Common myeloid progenitor, CD34-positive (primary cell): ENCODE data around the gene PDE7B.

Experiments
- CTCF ChIA-PET: fragments of 350-600 bp; sonication (Branson Sonifier 250); formaldehyde crosslinking; loops from one replicate; lab custom pipeline; 2021; ENCODE audit warnings: antibody characterized with exemption; lab: Charles Lee
- POLR2A ChIA-PET: fragments of 350-600 bp; sonication (Branson Sonifier 250); formaldehyde crosslinking; loops from one replicate; lab custom pipeline; 2021; ENCODE audit warnings: antibody characterized with exemption; lab: Charles Lee
- DNase-seq, 3 donors: peaks; one replicate each; pipeline versions ENCODE4 v3.0.0 to v3.0.0-alpha.2; 2013
- H3K27ac ChIP-seq, 2 experiments: 1 replicate in 1 of 2; 2 replicates in 1 of 2; pipeline ENCODE4 v1.7.0; 2013; ENCODE audit warnings: inconsistent platforms in 2 of 2, low read length in 2 of 2, mild to moderate bottlenecking in 2 of 2, low read depth in 1 of 2, moderate library complexity in 1 of 2; ENCODE audit not compliant: severe bottlenecking in 2 of 2, insufficient read depth in 1 of 2, poor library complexity in 1 of 2
- H3K27me3 ChIP-seq, 5 experiments: replicated peaks in 2 of 5; 1 replicate in 3 of 5; 2 replicates in 2 of 5; pipeline versions ENCODE4 v1.6.1 to v1.7.0; 2013; ENCODE audit warnings: low read length in 4 of 5, mild to moderate bottlenecking in 2 of 5, moderate library complexity in 2 of 5, inconsistent platforms in 1 of 5; ENCODE audit not compliant: insufficient read depth in 5 of 5, control insufficient read depth in 4 of 5
- H3K36me3 ChIP-seq, 4 experiments: 1 replicate in 2 of 4; 2 replicates in 2 of 4; pipeline versions ENCODE4 v1.6.1 to v1.7.0; 2013; ENCODE audit warnings: low read length in 3 of 4, control low read depth in 1 of 4, mild to moderate bottlenecking in 1 of 4; ENCODE audit not compliant: control insufficient read depth in 4 of 4, insufficient read depth in 4 of 4
- H3K4me1 ChIP-seq, 4 experiments: 1 replicate in 3 of 4; 2 replicates in 1 of 4; pipeline versions ENCODE4 v1.6.1 to v1.7.1; 2013; ENCODE audit warnings: low read length in 3 of 4, mild to moderate bottlenecking in 3 of 4, control low read depth in 1 of 4, inconsistent platforms in 1 of 4, moderate library complexity in 1 of 4; ENCODE audit not compliant: control insufficient read depth in 4 of 4, insufficient read depth in 4 of 4; ENCODE audit errors: control extremely low read depth in 1 of 4
- H3K4me3 ChIP-seq, 7 experiments: 1 replicate in 4 of 7; 2 replicates in 3 of 7; pipeline versions ENCODE4 v1.5.1 to v1.7.0; 2013; ENCODE audit warnings: mild to moderate bottlenecking in 7 of 7, low read length in 6 of 7, moderate library complexity in 6 of 7, inconsistent platforms in 2 of 7, low read depth in 2 of 7, control low read depth in 1 of 7; ENCODE audit not compliant: insufficient read depth in 4 of 7, control insufficient read depth in 1 of 7; ENCODE audit errors: extremely low read depth in 1 of 7
- H3K9me3 ChIP-seq, 5 experiments: 1 replicate in 4 of 5; 2 replicates in 1 of 5; pipeline versions ENCODE4 v1.6.1 to v1.7.1; 2013; ENCODE audit warnings: low read length in 4 of 5, mild to moderate bottlenecking in 2 of 5, inconsistent platforms in 1 of 5, low read depth in 1 of 5, moderate library complexity in 1 of 5; ENCODE audit not compliant: control insufficient read depth in 4 of 5, insufficient read depth in 2 of 5; ENCODE audit errors: control extremely low read depth in 1 of 5
- WGBS: methylation state at CpG from one replicate; pipeline ENCODE4 v1.1.5; 2013; ENCODE audit not compliant: insufficient coverage; 5-methylcytosine and 5-hydroxymethylcytosine counted together

PDE7B gene

GRCh38 chr6:135828021-135828420 is 23.5 kb upstream of the PDE7B start:
- no peaks in the 10 kb centered on the region for H3K9me3 ChIP-seq
- no peaks in the 10 kb centered on the region for H3K36me3 ChIP-seq
- no peak for DNase-seq
- ChIA-PET POLR2A (no interaction called here), CTCF (no interaction called here)
- H3K4me1 ChIP-seq = no peaks in the 10 kb centered on the region
- H3K27ac ChIP-seq = no peak overlapping the region
- peaks cover 0 to 4% (median 0%) of the 10 kb centered on the region in 5 experiments for H3K27me3 ChIP-seq
- H3K4me3 ChIP-seq = no peak overlapping the region

GRCh38 chr6:135830452-135830881 is 21.0 kb upstream of the PDE7B start:
- ChIA-PET POLR2A (no interaction called here), CTCF (no interaction called here)
- peaks cover 0 to 6% (median 0%) of the 10 kb centered on the region in 5 experiments for H3K27me3 ChIP-seq
- H3K36me3 ChIP-seq = no peaks in the 10 kb centered on the region
- 93% methylated on average over 2 of the region's 5 CpGs for WGBS
- H3K9me3 ChIP-seq = no peaks in the 10 kb centered on the region
- H3K4me3 ChIP-seq = no peak overlapping the region
- H3K4me1 ChIP-seq = peaks cover 0 to 12% (median 4%) of the 10 kb centered on the region in 4 experiments
- no peak overlapping the region for H3K27ac ChIP-seq
- DNase-seq = no peak

DNA sequence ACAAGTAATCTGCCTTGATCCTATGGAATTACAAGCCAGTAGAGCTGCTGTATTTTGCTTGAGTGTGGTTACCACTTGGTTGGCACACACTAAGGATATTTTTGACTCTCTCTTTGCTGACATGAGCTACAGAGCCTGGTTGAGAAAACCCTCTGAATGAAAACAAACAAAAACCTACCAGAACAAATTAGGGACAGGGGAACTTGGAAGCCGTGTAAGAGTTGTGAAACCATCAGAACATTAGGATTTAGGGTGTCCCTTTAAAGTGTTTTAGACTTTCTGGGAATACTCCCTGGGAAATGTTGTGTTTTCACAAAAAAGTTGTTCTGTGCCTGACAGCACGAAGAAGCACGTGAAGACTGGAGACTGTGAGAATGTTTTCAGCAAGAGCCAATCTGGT is 20.5 kb upstream of the PDE7B start:
- ChIA-PET POLR2A (no interaction called here), CTCF (interaction anchor here (1.4 kb wide), 1 partner anchor 14 kb away, joined by 4 read pairs; no protein-coding TSS in a partner anchor)
- H3K36me3 ChIP-seq = no peaks in the 10 kb centered on the region
- peaks cover 0 to 12% (median 4%) of the 10 kb centered on the region in 4 experiments for H3K4me1 ChIP-seq
- 100% methylated on average over 1 of the region's 3 CpGs for WGBS
- no peaks in the 10 kb centered on the region for H3K9me3 ChIP-seq
- H3K27ac ChIP-seq = no peak overlapping the region
- DNase-seq = no peak
- H3K27me3 ChIP-seq = peaks cover 0 to 6% (median 0%) of the 10 kb centered on the region in 5 experiments
- no peak overlapping the region for H3K4me3 ChIP-seq

GRCh38 chr6:135832166-135832565 is 19.3 kb upstream of the PDE7B start:
- H3K4me3 ChIP-seq = no peak overlapping the region
- no peaks in the 10 kb centered on the region for H3K36me3 ChIP-seq
- H3K27ac ChIP-seq = no peak overlapping the region
- H3K4me1 ChIP-seq = peaks cover 0 to 12% (median 4%) of the 10 kb centered on the region in 4 experiments
- POLR2A ChIA-PET = no interaction called here
- no peak for DNase-seq
- H3K9me3 ChIP-seq = no peaks in the 10 kb centered on the region
- CTCF ChIA-PET = interaction anchor here (1.4 kb wide), 1 partner anchor 13 kb away, joined by 4 read pairs; no protein-coding TSS in a partner anchor
- H3K27me3 ChIP-seq = peaks cover 0 to 6% (median 0%) of the 10 kb centered on the region in 5 experiments
- 100% methylated on average over 3 of the region's 3 CpGs for WGBS

DNA sequence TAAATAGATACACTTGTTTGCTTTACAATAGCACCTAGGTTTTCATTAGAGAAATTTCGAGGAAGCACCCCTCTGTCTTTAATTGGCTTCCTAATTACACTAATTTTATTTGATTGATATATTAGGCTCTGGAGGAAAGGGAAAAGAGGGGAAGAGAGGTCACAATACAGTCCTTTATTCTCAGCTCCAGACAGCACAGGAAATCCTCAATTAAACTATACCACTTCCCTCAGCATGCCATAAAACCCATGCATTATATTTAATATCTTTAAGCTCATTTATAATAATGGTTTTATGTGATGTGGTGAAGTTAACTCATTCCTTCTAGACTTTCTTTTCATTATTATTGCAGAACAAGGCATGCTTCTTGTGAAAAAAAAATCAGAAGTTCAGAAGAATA is 17.7 kb upstream of the PDE7B start:
- H3K9me3 ChIP-seq = no peaks in the 10 kb centered on the region
- H3K4me1 ChIP-seq = peaks cover 0 to 12% (median 4%) of the 10 kb centered on the region in 4 experiments
- H3K27me3 ChIP-seq = peaks cover 0 to 9% (median 0%) of the 10 kb centered on the region in 5 experiments
- no peak overlapping the region for H3K4me3 ChIP-seq
- CTCF ChIA-PET = interaction anchor here (0.7 to 1.6 kb wide), 2 partner anchors 161 to 266 kb away, joined by 3 to 6 read pairs; no protein-coding TSS in a partner anchor
- no peak for DNase-seq
- no CpG with 5 or more reads among the region's 1 CpG for WGBS
- no peak overlapping the region for H3K27ac ChIP-seq
- POLR2A ChIA-PET = no interaction called here
- no peaks in the 10 kb centered on the region for H3K36me3 ChIP-seq

DNA sequence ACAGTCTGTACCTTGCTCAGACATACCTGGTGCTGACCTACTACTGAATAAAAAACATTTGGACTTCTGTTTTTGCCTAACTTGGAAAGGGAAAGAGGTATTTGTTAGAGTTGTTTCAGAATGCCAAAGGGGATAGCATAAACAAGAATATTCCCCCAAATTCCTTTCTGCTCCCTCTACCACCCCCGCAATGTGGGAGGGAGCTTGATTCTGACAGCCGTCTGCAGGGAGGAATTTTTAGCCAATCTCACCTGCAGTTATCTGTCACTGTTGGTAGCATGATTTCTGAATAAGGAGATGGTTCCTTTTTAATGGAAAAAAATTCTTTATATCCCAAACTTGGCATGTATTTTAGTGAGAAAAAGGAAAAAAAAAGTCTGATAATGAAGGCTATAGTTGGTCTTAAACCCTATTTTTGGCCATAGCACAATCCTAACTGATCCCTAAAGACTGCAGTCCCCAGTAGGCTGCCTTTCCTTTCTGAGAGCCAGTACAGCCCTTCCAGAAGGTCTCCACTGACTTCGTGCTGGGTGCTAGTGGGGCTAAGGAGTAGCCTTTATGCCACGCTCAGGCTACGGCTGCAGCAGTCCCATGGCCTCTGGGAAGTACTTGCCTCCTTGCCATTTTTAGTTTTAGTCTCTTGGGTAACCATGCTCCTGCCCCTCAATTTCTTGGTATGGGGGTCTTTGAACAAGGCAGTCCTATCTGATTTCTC is 13.6 kb upstream of the PDE7B start:
- H3K36me3 ChIP-seq = no peaks in the 10 kb centered on the region
- no peak overlapping the region for H3K4me3 ChIP-seq
- H3K9me3 ChIP-seq = no peaks in the 10 kb centered on the region
- H3K27ac ChIP-seq = no peak overlapping the region
- peaks cover 0 to 12% (median 4%) of the 10 kb centered on the region in 4 experiments for H3K4me1 ChIP-seq
- POLR2A ChIA-PET = no interaction called here
- no peak for DNase-seq
- peaks cover 0 to 4% (median 0%) of the 10 kb centered on the region in 5 experiments for H3K27me3 ChIP-seq
- CTCF ChIA-PET = no interaction called here
- WGBS = no CpG with 5 or more reads among the region's 5 CpGs

GRCh38 chr6:135839121-135839520 is 12.4 kb upstream of the PDE7B start:
- DNase-seq = no peak
- H3K4me3 ChIP-seq = no peak overlapping the region
- no peaks in the 10 kb centered on the region for H3K9me3 ChIP-seq
- 100% methylated on average over 1 of the region's 4 CpGs for WGBS
- no peaks in the 10 kb centered on the region for H3K36me3 ChIP-seq
- H3K27me3 ChIP-seq = peaks cover 0 to 4% (median 0%) of the 10 kb centered on the region in 5 experiments
- POLR2A ChIA-PET = no interaction called here
- CTCF ChIA-PET = no interaction called here
- no peak overlapping the region for H3K27ac ChIP-seq
- H3K4me1 ChIP-seq = peaks cover 0 to 6% (median 2%) of the 10 kb centered on the region in 4 experiments
